LoVo (cell line): ENCODE data around the gene NPHP4.

ENCODE experiments used
- DNase-seq: peaks from one replicate; pipeline ENCODE4 v3.0.0-alpha.2; 2016; ENCODE audit warnings: low spot score

NPHP4 gene

GRCh38 chr1:5989286-5989605, 3.0 kb downstream of the NPHP4 start:
- no peak for DNase-seq

- DNase-seq: no peak
Observed at GRCh38 chr1:5988596-5989285, 3.5 kb downstream of the NPHP4 start.

- no peak for DNase-seq
Observed at GRCh38 chr1:5986018-5986417, 6.2 kb downstream of the NPHP4 start.

- no peak for DNase-seq
Observed at GRCh38 chr1:5985250-5985649, 7.0 kb downstream of the NPHP4 start.

GRCh38 chr1:5983361-5984103, 8.7 kb downstream of the NPHP4 start:
- no peak for DNase-seq

GRCh38 chr1:5982868-5983267, 9.4 kb downstream of the NPHP4 start:
- no peak for DNase-seq

- no peak for DNase-seq
Observed at GRCh38 chr1:5982276-5982675, 9.9 kb downstream of the NPHP4 start.

GRCh38 chr1:5981009-5981380, 11.2 kb downstream of the NPHP4 start:
- DNase-seq: no peak

GRCh38 chr1:5980314-5981008, 11.8 kb downstream of the NPHP4 start:
- DNase-seq: no peak

GRCh38 chr1:5979536-5980313, 12.5 kb downstream of the NPHP4 start:
- DNase-seq: no peak

GRCh38 chr1:5978452-5978851, 13.8 kb downstream of the NPHP4 start:
- DNase-seq: no peak

GRCh38 chr1:5977494-5978444, 14.5 kb downstream of the NPHP4 start:
- no peak for DNase-seq

- DNase-seq: no peak
Observed at GRCh38 chr1:5976726-5977493, 15.3 kb downstream of the NPHP4 start.

- DNase-seq: no peak
Observed at GRCh38 chr1:5976231-5976630, 16.0 kb downstream of the NPHP4 start.

GRCh38 chr1:5975133-5975880, 16.9 kb downstream of the NPHP4 start:
- no peak for DNase-seq

GRCh38 chr1:5974631-5975030, 17.6 kb downstream of the NPHP4 start:
- DNase-seq: no peak

GRCh38 chr1:5973771-5974170, 18.5 kb downstream of the NPHP4 start:
- DNase-seq: no peak

- DNase-seq: no peak
Observed at GRCh38 chr1:5972198-5972520, 20.1 kb downstream of the NPHP4 start.

GRCh38 chr1:5971471-5972197, 20.6 kb downstream of the NPHP4 start:
- DNase-seq: no peak
